ENCODE measurements around the gene ILKAP.

GRCh38 chr2:238164906-238165287 lies 38.6 kb downstream of the ILKAP start:
- no peak for TF ChIP-seq POLR2A (IDR thresholded peaks at IDR 0.05)
- no peak for TF ChIP-seq CTCF (IDR thresholded peaks at IDR 0.05)
